Measurements from ENCODE around the gene CASKIN1. TPM values are rescaled to one million over a fixed set of nuclear protein-coding genes. Genes with fewer than 3 reads are reported as not detected.

CASKIN1 gene
- total and polyA plus RNA-seq, 2 experiments from 2014 or later: 1.0 to 6.2 TPM

- Histone ChIP-seq H3K4me3 (no peak overlapping the region), H3F3A (replicated peaks; ENCODE audit: low read depth) (peaks cover 14% of the 10 kb centered on the region; the same call in 1 of the 2 replicates), H3K79me2 (replicated peaks; ENCODE audit: insufficient read depth) (no peaks in the 10 kb centered on the region), H2AFZ (no peak overlapping the region), H3K4me2 (no peak overlapping the region; the same call in 1 of the 2 replicates), H4K20me1 (replicated peaks; ENCODE audit: insufficient read depth) (no peaks in the 10 kb centered on the region; the same call in 1 of the 2 replicates), H3K27ac (ENCODE audit: low read depth) (no peak overlapping the region), H3K9me2 (ENCODE audit: insufficient read depth) (no peaks in the 10 kb centered on the region), H3K36me3 (ENCODE audit: insufficient read depth) (no peaks in the 10 kb centered on the region), H3K4me1 (ENCODE audit: insufficient read depth) (peaks cover 4% of the 10 kb centered on the region; the same call in 1 of the 2 replicates), H3K27me3 (ENCODE audit: insufficient read depth) (0 out of 2 replicates have a peak, but pooled peaks cover 4% of the 10 kb centered on the region)
- no peak overlapping the region for H3K27ac Mint-ChIP-seq
- peaks cover 17% of the 10 kb centered on the region for H3K36me3 Mint-ChIP-seq (ENCODE audit: low read depth)
- DNase-seq (ENCODE audit: low spot score): no peak
- TF ChIP-seq REST (IDR thresholded peaks at IDR 0.05; ENCODE audit: unreplicated experiment): no peak
- TF ChIP-seq CREB1 (CRISPR knock-in tag; IDR thresholded peaks at IDR 0.05; ENCODE audit: low read depth): no peak
- no peak for TF ChIP-seq ZNF331 (CRISPR knock-in tag; IDR thresholded peaks at IDR 0.05; ENCODE audit: low read depth)
- no peak for TF ChIP-seq STAT1 (IDR thresholded peaks at IDR 0.05; ENCODE audit: unreplicated experiment)
- TF ChIP-seq ZNF462 (CRISPR knock-in tag; IDR thresholded peaks at IDR 0.05): no peak
- no peak for TF ChIP-seq ETS1 (IDR thresholded peaks at IDR 0.05)
- TF ChIP-seq JUNB (IDR thresholded peaks at IDR 0.05; ENCODE audit: unreplicated experiment): no peak
- TF ChIP-seq POLR2AphosphoS5 (IDR thresholded peaks at IDR 0.05; ENCODE audit: low read depth): no peak
- TF ChIP-seq EZH2phosphoT487 (IDR thresholded peaks at IDR 0.05; ENCODE audit: unreplicated experiment): no peak
- no peak for TF ChIP-seq EZH2 (IDR thresholded peaks at IDR 0.05; ENCODE audit: low read depth, unreplicated experiment)
- no peak for TF ChIP-seq CTCF (conservative IDR thresholded peaks at IDR 0.05; ENCODE audit: low read depth in 2 of 2)
- TF ChIP-seq ZNF114 (CRISPR knock-in tag; IDR thresholded peaks at IDR 0.05): no peak
- TF ChIP-seq NANOG (IDR thresholded peaks at IDR 0.05; ENCODE audit: borderline replicate concordance): no peak
- peaks cover 16% of the 10 kb centered on the region for H3K4me1 Mint-ChIP-seq
- H3K27me3 Mint-ChIP-seq (ENCODE audit: insufficient read depth, low read depth, poor library complexity): peaks cover 22% of the 10 kb centered on the region
- H3K9me3 Mint-ChIP-seq: no peaks in the 10 kb centered on the region
- ATAC-seq: no peak
- peak overlapping the region; percentile 84 for H3K4me3 Mint-ChIP-seq
Observed at GRCh38 chr16:2206780-2207433, 10.5 kb upstream of the CASKIN1 start.

Measured in GM23338 (cell line).